Measurements from ENCODE around the gene NECAP2. TPM values are rescaled to one million over a fixed set of nuclear protein-coding genes. Genes with fewer than 3 reads are reported as not detected.

NECAP2 gene
- total and polyA plus RNA-seq, 2 donors (not counting 3 experiments of a cell fraction or from before 2014, with no cell fraction given): 101 to 148 TPM

DNA sequence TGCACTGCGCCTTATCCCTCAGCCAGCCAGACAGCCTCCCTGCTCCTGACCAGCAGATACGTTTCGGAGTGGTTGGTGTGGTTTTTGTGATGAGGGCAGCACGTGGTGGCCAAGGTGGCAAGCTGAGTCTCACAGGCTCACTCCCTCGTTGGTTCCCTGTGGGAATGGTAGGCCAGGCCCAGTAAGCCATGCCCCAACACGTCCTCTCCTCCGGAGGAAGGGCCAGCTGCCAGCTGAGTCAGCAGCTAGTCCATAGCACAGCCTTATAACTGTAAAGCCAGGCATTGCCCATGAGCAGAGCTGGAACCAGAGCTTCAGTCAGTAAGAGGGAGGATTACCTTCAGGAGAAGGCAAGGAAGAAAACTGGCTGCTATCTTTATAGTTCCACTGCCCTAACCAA is 43.9 kb upstream of the NECAP2 start:
- Histone ChIP-seq H3K4me1 (ENCODE audit: control insufficient read depth, extremely low read depth, insufficient read depth, low read length) (peaks cover 13% of the 10 kb centered on the region), H3K79me2 (ENCODE audit: control insufficient read depth, insufficient read depth, low read length) (peaks cover 26% of the 10 kb centered on the region), H3K27me3 (ENCODE audit: control insufficient read depth in 2 of 2, insufficient read depth in 2 of 2, low read length in 2 of 2) (no peaks in the 10 kb centered on the region), H3K4me2 (ENCODE audit: insufficient read depth, low read length) (no peak overlapping the region), H3K9ac (replicated peaks; ENCODE audit: extremely low read depth, insufficient read depth, low read length) (no peak overlapping the region), H4K20me1 (replicated peaks; ENCODE audit: control insufficient read depth, extremely low read depth, insufficient read depth, low read length) (peaks cover 3% of the 10 kb centered on the region), H3K9me1 (replicated peaks; ENCODE audit: control insufficient read depth, extremely low read depth, insufficient read depth, low read length) (no peaks in the 10 kb centered on the region), H3K36me3 (ENCODE audit: control insufficient read depth in 2 of 2, extremely low read depth in 1 of 2, insufficient read depth in 2 of 2, low read length in 2 of 2) (peaks cover 0 to 22% of the 10 kb centered on the region in 2 experiments), H2AFZ (ENCODE audit: low read depth, low read length) (no peak overlapping the region), H3K4me3 (replicated peaks in 1 of 3; ENCODE audit: insufficient read depth in 1 of 3, low read depth in 1 of 3, low read length in 3 of 3) (no peak overlapping the region), H3K27ac (ENCODE audit: insufficient read depth, low read depth, low read length) (no peak overlapping the region), H3K9me3 (replicated peaks; ENCODE audit: control insufficient read depth, insufficient read depth, low read length) (no peaks in the 10 kb centered on the region)
- no peak for TF ChIP-seq GATA2 (IDR thresholded peaks at IDR 0.05; ENCODE audit: insufficient read depth, insufficient read length, low read depth, low read length)
- TF ChIP-seq POLR2AphosphoS5 (IDR thresholded peaks at IDR 0.05; ENCODE audit: insufficient read depth, low read depth, low read length): peak; percentile 8
- DNase-seq (ENCODE audit: low read depth, low spot score) (peak; percentile 66), FAIRE-seq (peak; percentile 46)
- ChIA-PET CTCF (interaction anchor here (0.8 to 1.3 kb wide), 3 partner anchors 33 to 324 kb away, joined by 3 read pairs; no protein-coding TSS in a partner anchor), POLR2A (no interaction called here)
- intact Hi-C loops (cut with micrococcal nuclease): loop anchor here (2.0 kb wide), 1 partner anchor 22 kb away; no protein-coding TSS in a partner anchor
- dilution Hi-C loops (cut with MboI; ENCODE audit: extremely low pct_ligation_motif_present, low sequenced_read_pairs): no loop called here
- no TSS peak for BruUV-seq (replicated peaks)

DNA sequence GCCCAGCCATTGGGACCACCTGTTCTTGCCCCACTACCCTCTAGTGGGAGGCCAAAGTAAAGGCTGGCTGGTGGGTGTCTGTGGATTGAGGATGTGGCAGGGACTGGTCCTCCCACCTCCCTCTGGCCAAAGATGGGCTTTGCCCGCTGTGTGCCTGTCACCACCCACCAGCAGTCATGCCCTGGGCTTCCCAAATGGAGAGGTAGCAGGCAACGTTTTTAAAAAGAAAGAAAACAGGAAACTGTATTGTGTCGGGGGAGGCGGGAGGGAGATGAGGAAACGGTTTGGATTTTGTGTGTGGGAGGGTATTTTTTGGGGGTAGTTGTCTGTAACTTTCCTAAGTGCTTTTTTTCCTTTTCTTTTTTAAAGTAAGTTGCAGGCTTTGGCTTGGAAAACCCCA is 43.4 kb upstream of the NECAP2 start:
- H3K9me3 ChIP-seq (replicated peaks; ENCODE audit: control insufficient read depth, insufficient read depth, low read length): no peaks in the 10 kb centered on the region
- H3K4me2 ChIP-seq (ENCODE audit: insufficient read depth, low read length): no peak overlapping the region
- no peaks in the 10 kb centered on the region for H3K27me3 ChIP-seq (ENCODE audit: control insufficient read depth in 2 of 2, insufficient read depth in 2 of 2, low read length in 2 of 2)
- H3K4me3 ChIP-seq (replicated peaks in 1 of 3; ENCODE audit: insufficient read depth in 1 of 3, low read depth in 1 of 3, low read length in 3 of 3): no peak overlapping the region
- no peak for DNase-seq (ENCODE audit: low read depth, low spot score)
- TF ChIP-seq EZH2 (IDR thresholded peaks at IDR 0.05; ENCODE audit: borderline replicate concordance, low read depth, low read length, severe bottlenecking): no peak
- TF ChIP-seq, protein P1, sequence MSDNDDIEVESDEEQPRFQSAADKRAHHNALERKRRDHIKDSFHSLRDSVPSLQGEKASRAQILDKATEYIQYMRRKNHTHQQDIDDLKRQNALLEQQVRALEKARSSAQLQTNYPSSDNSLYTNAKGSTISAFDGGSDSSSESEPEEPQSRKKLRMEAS (IDR thresholded peaks at IDR 0.05; ENCODE audit: insufficient read depth, insufficient read length): no peak
- TF ChIP-seq, protein P2, sequence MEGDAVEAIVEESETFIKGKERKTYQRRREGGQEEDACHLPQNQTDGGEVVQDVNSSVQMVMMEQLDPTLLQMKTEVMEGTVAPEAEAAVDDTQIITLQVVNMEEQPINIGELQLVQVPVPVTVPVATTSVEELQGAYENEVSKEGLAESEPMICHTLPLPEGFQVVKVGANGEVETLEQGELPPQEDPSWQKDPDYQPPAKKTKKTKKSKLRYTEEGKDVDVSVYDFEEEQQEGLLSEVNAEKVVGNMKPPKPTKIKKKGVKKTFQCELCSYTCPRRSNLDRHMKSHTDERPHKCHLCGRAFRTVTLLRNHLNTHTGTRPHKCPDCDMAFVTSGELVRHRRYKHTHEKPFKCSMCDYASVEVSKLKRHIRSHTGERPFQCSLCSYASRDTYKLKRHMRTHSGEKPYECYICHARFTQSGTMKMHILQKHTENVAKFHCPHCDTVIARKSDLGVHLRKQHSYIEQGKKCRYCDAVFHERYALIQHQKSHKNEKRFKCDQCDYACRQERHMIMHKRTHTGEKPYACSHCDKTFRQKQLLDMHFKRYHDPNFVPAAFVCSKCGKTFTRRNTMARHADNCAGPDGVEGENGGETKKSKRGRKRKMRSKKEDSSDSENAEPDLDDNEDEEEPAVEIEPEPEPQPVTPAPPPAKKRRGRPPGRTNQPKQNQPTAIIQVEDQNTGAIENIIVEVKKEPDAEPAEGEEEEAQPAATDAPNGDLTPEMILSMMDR (IDR thresholded peaks at IDR 0.05; ENCODE audit: extremely low read depth in 1 of 2, insufficient read depth in 1 of 2, low read depth in 1 of 2, low read length in 2 of 2): no peak
- TF ChIP-seq GATA2 (IDR thresholded peaks at IDR 0.05; ENCODE audit: insufficient read depth, insufficient read length, low read depth, low read length): no peak
- TF ChIP-seq FOS (IDR thresholded peaks at IDR 0.05; ENCODE audit: borderline replicate concordance, insufficient read depth, low read length): no peak
- TF ChIP-seq POLR2AphosphoS5 (IDR thresholded peaks at IDR 0.05; ENCODE audit: insufficient read depth, low read depth, low read length): no peak
- TF ChIP-seq POLR2A (IDR thresholded peaks at IDR 0.05; ENCODE audit: low read depth, low read length): no peak
- intact Hi-C loops (cut with micrococcal nuclease): loop anchor here (2.0 kb wide), 1 partner anchor 22 kb away; no protein-coding TSS in a partner anchor
- peaks cover 0 to 22% of the 10 kb centered on the region in 2 experiments for H3K36me3 ChIP-seq (ENCODE audit: control insufficient read depth in 2 of 2, extremely low read depth in 1 of 2, insufficient read depth in 2 of 2, low read length in 2 of 2)
- H3K9me1 ChIP-seq (replicated peaks; ENCODE audit: control insufficient read depth, extremely low read depth, insufficient read depth, low read length): no peaks in the 10 kb centered on the region
- no peak for FAIRE-seq
- ChIA-PET CTCF (interaction anchor here (1.1 to 1.3 kb wide), 2 partner anchors 34 to 57 kb away, joined by 3 read pairs; no protein-coding TSS in a partner anchor), POLR2A (no interaction called here)
- no TSS peak for BruUV-seq (replicated peaks)
- H2AFZ ChIP-seq (ENCODE audit: low read depth, low read length): no peak overlapping the region
- H3K4me1 ChIP-seq (ENCODE audit: control insufficient read depth, extremely low read depth, insufficient read depth, low read length): peaks cover 10% of the 10 kb centered on the region
- peaks cover 3% of the 10 kb centered on the region for H4K20me1 ChIP-seq (replicated peaks; ENCODE audit: control insufficient read depth, extremely low read depth, insufficient read depth, low read length)
- H3K79me2 ChIP-seq (ENCODE audit: control insufficient read depth, insufficient read depth, low read length): peaks cover 21% of the 10 kb centered on the region
- no peak overlapping the region for H3K27ac ChIP-seq (ENCODE audit: insufficient read depth, low read depth, low read length)
- dilution Hi-C loops (cut with MboI; ENCODE audit: extremely low pct_ligation_motif_present, low sequenced_read_pairs): no loop called here
- H3K9ac ChIP-seq (replicated peaks; ENCODE audit: extremely low read depth, insufficient read depth, low read length): no peak overlapping the region
